HL-60/S4 treated with retinoic acid at 250 ng/mL for 4 days and 3 days (cell line): ENCODE data around the gene GJA9.

Experiments
- in situ Hi-C: fragments of 300-500 bp; cut with MboI; formaldehyde crosslinking; loops from 2 replicates; pipeline ENCODE4 v1.7.0; 2022; ENCODE audit warnings: low sequenced_read_pairs

The GJA9 gene

GRCh38 chr1:38833146-38833545, 48.2 kb downstream of the GJA9 start:
- in situ Hi-C loops, result loop anchor here (10.0 to 25.0 kb wide), 2 partner anchors 808 to 946 kb away; no protein-coding TSS in a partner anchor

- in situ Hi-C loops, result loop anchor here (10.0 to 25.0 kb wide), 2 partner anchors 808 to 945 kb away; no protein-coding TSS in a partner anchor
Observed at GRCh38 chr1:38832370-38832734, 49.0 kb downstream of the GJA9 start.

GRCh38 chr1:38831731-38832369, 49.5 kb downstream of the GJA9 start:
- in situ Hi-C loops, result loop anchor here (10.0 to 25.0 kb wide), 2 partner anchors 807 to 945 kb away; no protein-coding TSS in a partner anchor

GRCh38 chr1:38829368-38829767, 52.0 kb downstream of the GJA9 start:
- in situ Hi-C loops, result loop anchor here (25.0 kb wide), 1 partner anchor 942 kb away; no protein-coding TSS in a partner anchor

- in situ Hi-C loops, result loop anchor here (25.0 kb wide), 1 partner anchor 940 kb away; no protein-coding TSS in a partner anchor
Observed at GRCh38 chr1:38827318-38827717, 54.1 kb downstream of the GJA9 start.

GRCh38 chr1:38826886-38827285, 54.5 kb downstream of the GJA9 start:
- in situ Hi-C loops, result loop anchor here (25.0 kb wide), 1 partner anchor 940 kb away; no protein-coding TSS in a partner anchor

GRCh38 chr1:38826262-38826661, 55.1 kb downstream of the GJA9 start:
- in situ Hi-C loops, result loop anchor here (25.0 kb wide), 1 partner anchor 939 kb away; no protein-coding TSS in a partner anchor
